Activated CD4-positive, alpha-beta T cell treated with anti-CD3 and anti-CD28 coated beads, Interleukin-2, amount 50 U/mL, for 16 hours (primary cell): Measurements from ENCODE around the gene CYB561A3.

Source experiments
- DNase-seq: peaks from one replicate; pipeline ENCODE4 v3.0.0-alpha.2; 2020

CYB561A3 gene

DNA sequence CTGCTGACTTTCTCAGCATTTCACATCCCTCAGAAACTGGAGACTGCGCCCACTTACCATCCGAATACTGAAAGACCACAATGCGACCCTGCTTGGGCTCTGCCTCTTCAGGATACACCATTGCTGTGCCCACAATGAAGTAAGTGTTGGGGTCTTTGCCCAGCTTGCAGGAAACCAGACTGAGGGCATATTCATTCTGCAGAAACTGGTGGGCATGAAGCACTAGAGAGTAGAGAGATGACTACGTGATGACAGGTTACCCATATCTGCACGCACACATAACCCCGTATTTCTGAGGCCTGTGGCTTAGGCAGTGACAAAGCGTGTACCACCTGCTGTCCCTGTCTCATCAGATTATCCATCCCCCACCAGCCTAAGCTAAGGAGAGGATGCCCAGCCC is 51.9 kb downstream of the CYB561A3 start:
- peak; percentile 32 for DNase-seq

DNA sequence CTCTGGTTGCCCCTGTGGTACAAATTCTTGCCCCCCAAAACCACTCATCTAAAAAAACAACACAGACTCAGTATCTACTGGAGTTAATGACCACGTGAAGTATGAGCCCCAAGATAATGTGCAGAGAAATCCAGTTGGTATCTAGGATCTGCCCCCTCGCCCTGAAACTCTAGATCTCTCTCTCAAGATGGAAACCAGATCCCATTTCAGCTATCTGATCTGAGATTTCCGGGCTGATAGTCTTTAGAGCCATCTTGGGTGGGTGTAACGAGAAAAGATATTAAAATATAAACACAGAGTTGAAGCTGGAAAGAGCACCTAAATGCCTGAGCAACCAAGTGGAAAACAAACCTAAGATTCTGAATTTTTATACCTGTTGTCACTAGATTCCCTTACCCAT is 52.5 kb downstream of the CYB561A3 start:
- DNase-seq, result no peak

DNA sequence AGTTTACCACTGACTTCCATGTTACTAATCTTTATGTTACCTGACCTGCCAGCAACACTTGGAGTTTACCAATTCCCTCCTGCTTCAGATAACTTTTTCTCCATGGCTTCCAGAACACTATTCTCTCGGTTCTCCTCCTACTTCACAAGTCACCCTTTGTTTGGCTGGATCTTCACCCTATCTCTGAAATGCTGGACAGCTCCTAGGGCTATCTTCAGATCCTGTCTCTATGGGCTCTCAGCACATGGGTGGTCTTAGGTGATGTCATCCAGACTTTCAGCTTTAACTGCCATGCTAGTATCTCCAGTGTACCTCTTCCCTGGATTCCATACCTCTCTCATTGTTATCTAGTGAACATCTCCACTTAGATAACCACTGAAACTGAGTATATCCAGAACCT is 54.3 kb downstream of the CYB561A3 start:
- DNase-seq, result no peak

DNA sequence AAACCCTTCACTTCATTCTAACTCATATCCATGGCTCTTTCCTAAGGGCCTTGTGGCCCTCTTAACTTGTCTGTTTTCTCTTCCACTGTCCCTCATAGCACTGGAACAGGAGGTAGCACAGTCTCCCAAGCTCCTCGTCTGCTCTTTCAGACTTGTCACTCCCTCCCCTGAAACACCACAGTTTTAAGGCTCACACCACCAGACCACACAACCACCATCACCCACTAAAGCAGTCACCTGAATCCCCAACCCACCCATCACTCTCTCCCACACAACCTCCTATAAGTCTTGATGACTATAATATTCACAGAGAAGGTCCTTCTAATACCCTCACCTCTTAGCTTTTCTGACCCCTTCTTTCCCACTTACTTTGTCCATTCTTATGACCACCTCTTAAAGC is 55.5 kb downstream of the CYB561A3 start:
- DNase-seq, result no peak

DNA sequence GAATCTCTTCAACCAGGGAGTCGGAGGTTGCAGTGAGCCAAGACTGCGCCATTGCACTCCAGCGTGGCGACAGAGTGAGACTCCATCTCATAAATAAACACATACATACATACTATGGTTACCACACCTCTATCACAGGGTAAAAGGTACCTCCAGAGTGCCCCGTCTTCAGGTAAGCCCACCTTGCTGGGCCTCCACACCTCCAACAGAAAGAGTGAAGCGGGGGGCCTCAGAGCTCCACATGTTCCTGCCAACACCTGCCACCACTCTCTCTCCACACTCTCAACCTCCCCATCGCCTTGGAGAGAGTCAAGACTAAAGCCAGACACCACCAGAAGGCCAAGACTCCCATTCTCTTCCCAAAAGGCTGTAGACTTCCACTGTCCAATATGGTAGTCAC is 56.3 kb downstream of the CYB561A3 start:
- no peak for DNase-seq

DNA sequence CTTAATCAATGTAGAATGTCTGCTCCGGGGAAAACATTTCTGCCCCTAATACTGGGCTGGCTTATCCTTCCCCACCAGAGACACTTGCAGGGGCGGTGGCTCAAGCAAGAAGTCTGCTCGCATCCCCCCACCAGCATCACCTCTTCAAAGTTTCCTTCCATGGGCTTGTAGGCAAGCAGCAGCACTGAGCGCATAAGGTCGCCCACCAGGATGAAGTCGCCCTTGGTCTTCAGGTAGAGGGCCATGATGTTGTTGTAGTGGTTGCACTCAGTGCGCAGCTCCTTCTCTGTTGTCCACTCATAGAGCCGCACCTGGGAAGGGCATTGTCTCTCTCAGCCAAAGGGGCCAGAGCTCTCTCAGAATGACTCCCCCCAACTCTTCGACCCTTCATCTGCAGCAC is 58.0 kb downstream of the CYB561A3 start:
- DNase-seq, result no peak

DNA sequence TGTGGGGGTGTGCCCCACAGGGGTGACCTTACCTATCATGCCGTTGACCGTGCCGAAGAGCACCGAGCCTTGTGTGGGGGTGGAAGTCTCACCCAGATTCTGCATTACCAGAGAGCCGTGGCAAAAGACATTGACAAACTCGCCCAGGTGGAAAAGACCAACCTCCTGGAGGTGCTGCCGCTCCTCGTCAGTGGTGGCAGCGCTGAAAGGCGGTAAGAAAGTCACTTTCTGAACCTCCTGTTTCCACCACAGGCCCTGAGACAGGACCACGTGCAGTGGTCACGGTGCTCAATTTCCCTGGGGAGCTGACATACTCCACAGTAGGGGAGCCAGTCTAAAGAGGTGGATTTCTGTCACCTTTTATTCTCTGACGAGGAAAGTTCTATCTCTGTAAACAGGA is 59.1 kb downstream of the CYB561A3 start:
- no peak for DNase-seq
